ENCODE measurements around the gene B3GNT9.

DNA sequence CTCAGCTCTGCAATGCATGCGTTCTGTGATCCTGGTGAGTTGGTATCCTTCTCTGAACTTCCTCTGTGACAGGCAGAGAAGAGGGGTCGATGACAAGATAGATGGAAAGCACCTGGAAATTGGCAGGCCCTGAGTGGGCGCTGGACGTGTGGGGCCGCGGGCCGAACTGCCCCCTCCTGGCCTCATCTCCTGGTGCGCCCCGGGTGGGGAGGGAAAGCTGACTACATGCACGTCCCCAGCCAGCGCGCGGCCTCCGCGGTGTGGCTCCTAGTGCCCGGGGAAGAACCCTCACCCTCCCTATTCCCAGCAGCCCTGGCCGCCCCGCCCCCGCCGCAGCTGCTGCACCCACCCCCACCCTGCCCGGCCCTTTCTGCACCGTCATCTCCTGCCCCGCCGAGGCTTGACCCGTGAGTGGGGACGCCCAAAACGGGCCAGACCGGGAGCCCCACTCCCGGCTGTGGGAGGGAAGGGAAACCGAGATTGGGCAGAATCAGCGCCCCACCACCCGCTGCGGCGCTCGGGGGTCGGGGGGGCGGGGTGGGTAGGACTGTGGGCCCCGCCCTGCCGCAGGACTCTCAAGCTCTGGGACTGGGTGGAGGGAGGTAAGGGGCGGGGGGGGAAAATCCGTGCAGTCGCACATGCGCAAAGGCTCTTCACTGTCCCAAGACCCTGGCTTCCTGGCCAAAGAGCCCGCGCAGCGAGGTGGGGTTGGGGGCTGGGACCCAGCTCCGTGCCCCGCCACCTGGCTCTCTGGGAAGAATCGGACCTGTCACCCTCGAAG, 19.6 kb upstream of the B3GNT9 start, which contains the start of gene NOL3:
- TF ChIP-seq POLR2A (IDR thresholded peaks at IDR 0.05) = no peak
- TF ChIP-seq, protein P1, sequence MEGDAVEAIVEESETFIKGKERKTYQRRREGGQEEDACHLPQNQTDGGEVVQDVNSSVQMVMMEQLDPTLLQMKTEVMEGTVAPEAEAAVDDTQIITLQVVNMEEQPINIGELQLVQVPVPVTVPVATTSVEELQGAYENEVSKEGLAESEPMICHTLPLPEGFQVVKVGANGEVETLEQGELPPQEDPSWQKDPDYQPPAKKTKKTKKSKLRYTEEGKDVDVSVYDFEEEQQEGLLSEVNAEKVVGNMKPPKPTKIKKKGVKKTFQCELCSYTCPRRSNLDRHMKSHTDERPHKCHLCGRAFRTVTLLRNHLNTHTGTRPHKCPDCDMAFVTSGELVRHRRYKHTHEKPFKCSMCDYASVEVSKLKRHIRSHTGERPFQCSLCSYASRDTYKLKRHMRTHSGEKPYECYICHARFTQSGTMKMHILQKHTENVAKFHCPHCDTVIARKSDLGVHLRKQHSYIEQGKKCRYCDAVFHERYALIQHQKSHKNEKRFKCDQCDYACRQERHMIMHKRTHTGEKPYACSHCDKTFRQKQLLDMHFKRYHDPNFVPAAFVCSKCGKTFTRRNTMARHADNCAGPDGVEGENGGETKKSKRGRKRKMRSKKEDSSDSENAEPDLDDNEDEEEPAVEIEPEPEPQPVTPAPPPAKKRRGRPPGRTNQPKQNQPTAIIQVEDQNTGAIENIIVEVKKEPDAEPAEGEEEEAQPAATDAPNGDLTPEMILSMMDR (IDR thresholded peaks at IDR 0.05) = no peak
